ENCODE measurements around the gene ABO.

DNA sequence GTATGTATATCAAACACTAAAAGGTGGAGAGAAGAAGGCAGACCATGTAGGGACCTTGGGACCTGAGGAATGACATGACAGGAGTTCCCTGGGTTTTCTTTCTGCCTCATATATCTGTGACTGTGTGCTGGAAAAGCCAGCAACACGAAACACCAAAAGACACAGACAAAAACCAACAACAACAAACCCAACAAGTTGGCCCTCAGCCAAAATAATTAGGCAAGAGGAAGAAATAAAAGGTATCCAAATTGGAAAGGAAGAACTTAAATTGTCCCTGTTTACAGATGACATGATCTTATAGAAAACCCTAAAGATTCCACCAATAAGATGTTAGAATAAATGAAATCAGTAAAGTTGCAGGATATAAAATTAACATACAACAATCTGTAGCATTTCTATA lies 21.7 kb downstream of the ABO start:
- TF ChIP-seq CTCF (IDR thresholded peaks at IDR 0.05) (no peak), POLR2A (IDR thresholded peaks at IDR 0.05) (no peak)
